ENCODE results near the gene KRTAP4-9.

GRCh38 chr17:41141361-41141760 lies 36.2 kb downstream of the KRTAP4-9 start:
- TF ChIP-seq, protein P1, sequence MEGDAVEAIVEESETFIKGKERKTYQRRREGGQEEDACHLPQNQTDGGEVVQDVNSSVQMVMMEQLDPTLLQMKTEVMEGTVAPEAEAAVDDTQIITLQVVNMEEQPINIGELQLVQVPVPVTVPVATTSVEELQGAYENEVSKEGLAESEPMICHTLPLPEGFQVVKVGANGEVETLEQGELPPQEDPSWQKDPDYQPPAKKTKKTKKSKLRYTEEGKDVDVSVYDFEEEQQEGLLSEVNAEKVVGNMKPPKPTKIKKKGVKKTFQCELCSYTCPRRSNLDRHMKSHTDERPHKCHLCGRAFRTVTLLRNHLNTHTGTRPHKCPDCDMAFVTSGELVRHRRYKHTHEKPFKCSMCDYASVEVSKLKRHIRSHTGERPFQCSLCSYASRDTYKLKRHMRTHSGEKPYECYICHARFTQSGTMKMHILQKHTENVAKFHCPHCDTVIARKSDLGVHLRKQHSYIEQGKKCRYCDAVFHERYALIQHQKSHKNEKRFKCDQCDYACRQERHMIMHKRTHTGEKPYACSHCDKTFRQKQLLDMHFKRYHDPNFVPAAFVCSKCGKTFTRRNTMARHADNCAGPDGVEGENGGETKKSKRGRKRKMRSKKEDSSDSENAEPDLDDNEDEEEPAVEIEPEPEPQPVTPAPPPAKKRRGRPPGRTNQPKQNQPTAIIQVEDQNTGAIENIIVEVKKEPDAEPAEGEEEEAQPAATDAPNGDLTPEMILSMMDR (IDR thresholded peaks at IDR 0.05) = no peak
- no peak for TF ChIP-seq POLR2AphosphoS5 (IDR thresholded peaks at IDR 0.05; ENCODE audit: low read depth, low read length)
- TF ChIP-seq SIN3A (IDR thresholded peaks at IDR 0.05; ENCODE audit: borderline replicate concordance, insufficient read depth, low read depth, low read length) = no peak
